Measurements from ENCODE around the gene ALKAL2. TPM values are rescaled to one million over a fixed set of nuclear protein-coding genes. Genes with fewer than 3 reads are reported as not detected.

ALKAL2 gene
- total RNA-seq, 1 donor from 2014 or later: 1.5 TPM

- Mint-ChIP-seq H3K9me3 (ENCODE audit: unreplicated experiment) (no peaks in the 10 kb centered on the region), H3K4me3 (ENCODE audit: unreplicated experiment) (no peak overlapping the region), H3K36me3 (ENCODE audit: low read depth, unreplicated experiment) (peaks cover 9% of the 10 kb centered on the region), H3K27ac (ENCODE audit: unreplicated experiment) (peak overlapping the region; percentile 13), H3K4me1 (ENCODE audit: low read depth, unreplicated experiment) (peaks cover 21% of the 10 kb centered on the region), H3K27me3 (ENCODE audit: low read depth, unreplicated experiment) (peaks cover 6% of the 10 kb centered on the region)
- H3K4me2 ChIP-seq (ENCODE audit: low read length): peak overlapping the region; percentile 35
- no peak overlapping the region for H3K4me3 ChIP-seq (ENCODE audit: insufficient read depth, low read depth, low read length)
- H2AFZ ChIP-seq (ENCODE audit: low read depth, low read length): no peak overlapping the region
- H3K9ac ChIP-seq (ENCODE audit: low read length): peak overlapping the region; percentile 44
- FAIRE-seq: no peak
- H3K79me2 ChIP-seq (ENCODE audit: insufficient read depth, low read length): no peaks in the 10 kb centered on the region
- H3K9me3 ChIP-seq (ENCODE audit: insufficient read depth, low read depth, low read length): no peaks in the 10 kb centered on the region
- peaks cover 29% of the 10 kb centered on the region for H3K4me1 ChIP-seq (ENCODE audit: insufficient read depth, low read length)
- H3K36me3 ChIP-seq (ENCODE audit: insufficient read depth, low read length): peaks cover 10% of the 10 kb centered on the region
- TF ChIP-seq EZH2 (IDR thresholded peaks at IDR 0.05; ENCODE audit: insufficient read depth, low read length) (no peak), CTCF (IDR thresholded peaks at IDR 0.05; ENCODE audit: insufficient read depth, low read depth, low read length) (no peak)
- H3K27ac ChIP-seq (ENCODE audit: low read depth, low read length): peak overlapping the region; percentile 53
- peaks cover 8% of the 10 kb centered on the region for H4K20me1 ChIP-seq (ENCODE audit: insufficient read depth, low read length)
- peak; percentile 30 for DNase-seq (ENCODE audit: low read depth)
- H3K27me3 ChIP-seq (ENCODE audit: insufficient read depth, low read length): peaks cover 8% of the 10 kb centered on the region
These were observed 2.9 kb downstream of the ALKAL2 start for GRCh38 chr2:284896-285492.

GRCh38 chr2:283996-284794 is 3.7 kb downstream of the ALKAL2 start:
- peaks cover 25% of the 10 kb centered on the region for H3K4me1 ChIP-seq (ENCODE audit: insufficient read depth, low read length)
- H3K27me3 ChIP-seq (ENCODE audit: insufficient read depth, low read length): peaks cover 7% of the 10 kb centered on the region
- no peak overlapping the region for H3K4me3 Mint-ChIP-seq (ENCODE audit: unreplicated experiment)
- H3K4me2 ChIP-seq (ENCODE audit: low read length): peak overlapping the region; percentile 34
- peak overlapping the region; percentile 26 for H3K27ac Mint-ChIP-seq (ENCODE audit: unreplicated experiment)
- peaks cover 14% of the 10 kb centered on the region for H3K36me3 ChIP-seq (ENCODE audit: insufficient read depth, low read length)
- no peak overlapping the region for H3K27ac ChIP-seq (ENCODE audit: low read depth, low read length)
- H4K20me1 ChIP-seq (ENCODE audit: insufficient read depth, low read length): peaks cover 8% of the 10 kb centered on the region
- peaks cover 6% of the 10 kb centered on the region for H3K27me3 Mint-ChIP-seq (ENCODE audit: low read depth, unreplicated experiment)
- no peaks in the 10 kb centered on the region for H3K9me3 ChIP-seq (ENCODE audit: insufficient read depth, low read depth, low read length)
- H3K9me3 Mint-ChIP-seq (ENCODE audit: unreplicated experiment): no peaks in the 10 kb centered on the region
- H3K9ac ChIP-seq (ENCODE audit: low read length): no peak overlapping the region
- no peak for TF ChIP-seq EZH2 (IDR thresholded peaks at IDR 0.05; ENCODE audit: insufficient read depth, low read length)
- TF ChIP-seq CTCF (IDR thresholded peaks at IDR 0.05; ENCODE audit: insufficient read depth, low read depth, low read length): no peak
- peaks cover 10% of the 10 kb centered on the region for H3K36me3 Mint-ChIP-seq (ENCODE audit: low read depth, unreplicated experiment)
- DNase-seq (ENCODE audit: low read depth) (peak; percentile 57), FAIRE-seq (no peak)
- H2AFZ ChIP-seq (ENCODE audit: low read depth, low read length): no peak overlapping the region
- H3K4me3 ChIP-seq (ENCODE audit: insufficient read depth, low read depth, low read length): no peak overlapping the region
- H3K79me2 ChIP-seq (ENCODE audit: insufficient read depth, low read length): no peaks in the 10 kb centered on the region
- peaks cover 21% of the 10 kb centered on the region for H3K4me1 Mint-ChIP-seq (ENCODE audit: low read depth, unreplicated experiment)

Measured in astrocyte (in vitro differentiated cells and primary cell).